ENCODE results near the gene PRR29. TPM values are rescaled to one million over a fixed set of nuclear protein-coding genes. Genes with fewer than 3 reads are reported as not detected.

The PRR29 gene
- total RNA-seq, 4 donors from 2014 or later = 1.7 to 5.6 (median 4.2) TPM

GRCh38 chr17:64048805-64049204 lies 50.7 kb downstream of the PRR29 start:
- no peak for DNase-seq
- H3K4me3 ChIP-seq (replicated peaks in 1 of 3) = no peak overlapping the region
- H3K27me3 ChIP-seq = no peaks in the 10 kb centered on the region
- peaks cover 48 to 55% of the 10 kb centered on the region in 2 donors for H3K36me3 ChIP-seq
- TF ChIP-seq POLR2A (IDR thresholded peaks at IDR 0.05) (no peak), CTCF (IDR thresholded peaks at IDR 0.05) (no peak)
- H3K9me3 ChIP-seq = no peaks in the 10 kb centered on the region
- whole genome bisulfite sequencing, 2 donors = 96 to 97% methylated on average over 7 to 9 of the region's 9 CpGs
- intact Hi-C loops (cut with DNase I) = no loop called here
- H3K27ac ChIP-seq = no peak overlapping the region
- no peaks in the 10 kb centered on the region for H3K4me1 ChIP-seq

DNA sequence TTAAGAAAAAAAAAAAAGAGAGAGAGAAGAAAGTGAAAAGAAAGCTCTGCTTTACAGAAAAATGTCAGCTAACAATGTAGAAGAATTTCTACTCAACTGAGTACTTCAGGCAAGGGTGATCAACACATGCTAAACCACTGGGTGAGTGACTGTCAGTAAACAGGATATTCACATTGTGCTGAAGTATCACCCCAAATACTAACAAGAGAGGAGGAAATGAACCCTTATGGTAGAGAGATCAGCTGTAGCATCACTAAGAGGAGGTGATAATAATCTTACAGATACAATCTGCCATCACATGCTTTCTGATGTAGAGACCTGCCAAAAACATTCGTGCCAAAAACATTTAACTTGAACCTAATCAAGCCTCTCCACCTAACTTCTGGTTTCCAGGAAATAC lies 53.0 kb downstream of the PRR29 start:
- 43 to 50% methylated on average over 1 of the region's 1 CpG for WGBS, 2 donors
- H3K4me1 ChIP-seq = no peaks in the 10 kb centered on the region
- H3K4me3 ChIP-seq (replicated peaks in 1 of 3) = no peak overlapping the region
- DNase-seq = no peak
- TF ChIP-seq POLR2A (IDR thresholded peaks at IDR 0.05) (no peak), CTCF (IDR thresholded peaks at IDR 0.05) (no peak)
- H3K27me3 ChIP-seq = no peaks in the 10 kb centered on the region
- no peak overlapping the region for H3K27ac ChIP-seq
- peaks cover 37 to 51% of the 10 kb centered on the region in 2 donors for H3K36me3 ChIP-seq
- intact Hi-C loops (cut with DNase I) = no loop called here
- H3K9me3 ChIP-seq = no peaks in the 10 kb centered on the region

DNA sequence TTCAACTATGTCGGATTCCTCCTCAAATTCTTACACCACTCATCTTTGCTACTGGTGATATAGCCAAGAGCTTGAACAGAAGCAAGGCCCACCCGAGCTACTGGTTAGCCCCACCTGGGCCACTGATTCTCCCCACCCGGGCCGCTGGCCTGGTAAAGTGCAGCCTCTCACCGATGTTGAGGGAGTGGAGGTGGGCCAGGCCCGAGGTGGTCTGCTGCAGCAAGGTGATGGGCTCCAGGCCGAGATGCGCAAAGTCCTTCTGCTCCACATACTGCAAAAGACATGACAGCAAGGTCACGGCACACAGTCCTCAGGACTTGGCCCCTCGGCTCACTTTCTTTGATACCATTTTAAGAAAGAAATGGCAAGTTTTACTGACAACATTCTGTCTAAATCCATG lies 55.0 kb downstream of the PRR29 start:
- H3K9me3 ChIP-seq = no peaks in the 10 kb centered on the region
- no peak for TF ChIP-seq CTCF (IDR thresholded peaks at IDR 0.05)
- 93 to 99% methylated on average over 10 of the region's 10 CpGs for WGBS, 2 donors
- no peaks in the 10 kb centered on the region for H3K27me3 ChIP-seq
- H3K4me3 ChIP-seq (replicated peaks in 1 of 3) = no peak overlapping the region
- intact Hi-C loops (cut with DNase I) = no loop called here
- DNase-seq = no peak
- no peak overlapping the region for H3K27ac ChIP-seq
- peaks cover 22 to 44% of the 10 kb centered on the region in 2 donors for H3K36me3 ChIP-seq
- H3K4me1 ChIP-seq = no peaks in the 10 kb centered on the region

Other genes starting within 250 kb of the PRR29 start
- gene CCDC47, start 224.8 kb upstream of the PRR29 start, total RNA-seq = 100 to 1,000 TPM in 1 of 4 donors, 10 to 100 TPM in 3; 69.4 to 120 (median 85.1) TPM
- 100 to 1,000 TPM in 1 of 4 donors, 10 to 100 TPM in 3; 76.3 to 138 (median 89.1) TPM for gene DDX42, start 224.2 kb upstream of the PRR29 start, total RNA-seq
- gene PSMC5, start 170.9 kb upstream of the PRR29 start, total RNA-seq = 10 to 100 TPM; 79.1 to 98.3 (median 86.4) TPM
- gene FTSJ3, start 170.7 kb upstream of the PRR29 start, total RNA-seq = 10 to 100 TPM; 37.8 to 64.7 (median 47.2) TPM
- gene SMARCD2, start 155.7 kb upstream of the PRR29 start, total RNA-seq = 100 to 1,000 TPM in 1 of 4 donors, 10 to 100 TPM in 3; 75.0 to 101 (median 90.4) TPM
- not detected for gene CSH2, start 124.7 kb upstream of the PRR29 start, total RNA-seq
- not detected for gene GH2, start 116.4 kb upstream of the PRR29 start, total RNA-seq
- not detected for gene CSH1, start 101.8 kb upstream of the PRR29 start, total RNA-seq
- not detected for gene CSHL1, start 87.1 kb upstream of the PRR29 start, total RNA-seq
- not detected for gene GH1, start 79.5 kb upstream of the PRR29 start, total RNA-seq
- 1 to 10 TPM in 2 of 4 donors, not detected in 2; 1.3 to 1.8 TPM for gene CD79B, start 66.0 kb upstream of the PRR29 start, total RNA-seq
- gene SCN4A, start 25.4 kb upstream of the PRR29 start, total RNA-seq = 1 to 10 TPM; 2.4 to 7.1 (median 4.0) TPM
- 10 to 100 TPM; 20.3 to 41.8 (median 30.6) TPM for gene ICAM2, start 22.3 kb downstream of the PRR29 start, total RNA-seq
- gene ERN1, start 131.8 kb downstream of the PRR29 start, total RNA-seq = 10 to 100 TPM in 3 of 4 donors, 1 to 10 TPM in 1; 9.5 to 20.2 (median 12.8) TPM